GM23338 (cell line): ENCODE measurements around the gene BLOC1S3. TPM values are rescaled to one million over a fixed set of nuclear protein-coding genes. Genes with fewer than 3 reads are reported as not detected.
A peak's percentile ranks its signal among the peaks of the same experiment; 100 is the strongest.

ENCODE experiments used
- ATAC-seq: fragments of 200-7000 bp; cut with Tn5 transposase; 3 replicates; pipeline ENCODE4 v1.9.1; 2020
- DNase-seq: peaks from one replicate; pipeline ENCODE4 v3.0.0-alpha.2; 2015; ENCODE audit warnings: low spot score
- H2AFZ ChIP-seq: fragments of 200-600 bp; sonication (generic); 2 replicates; pipeline ENCODE4 v1.8.0; 2016; ENCODE audit warnings: antibody characterized with exemption, mild to moderate bottlenecking, moderate library complexity
- H3F3A ChIP-seq: fragments of 200-600 bp; sonication (generic); replicated peaks from 2 replicates; pipeline ENCODE4 v1.8.0; 2017; ENCODE audit warnings: antibody characterized with exemption, mixed run types, low read depth
- H3K27ac ChIP-seq: fragments of 200-600 bp; sonication (generic); 2 replicates; pipeline ENCODE4 v1.6.1; 2016; ENCODE audit warnings: low read depth
- H3K27me3 ChIP-seq: fragments of 200-600 bp; sonication (generic); 2 replicates; pipeline ENCODE4 v1.8.0; 2016; ENCODE audit warnings: mild to moderate bottlenecking, mixed run types, moderate library complexity; ENCODE audit not compliant: insufficient read depth
- H3K36me3 ChIP-seq: fragments of 200-600 bp; sonication (generic); 2 replicates; pipeline ENCODE4 v1.8.0; 2016; ENCODE audit warnings: mild to moderate bottlenecking; ENCODE audit not compliant: insufficient read depth
- H3K4me1 ChIP-seq: fragments of 200-600 bp; sonication (generic); 2 replicates; pipeline ENCODE4 v1.8.0; 2016; ENCODE audit warnings: mild to moderate bottlenecking, moderate library complexity; ENCODE audit not compliant: insufficient read depth
- H3K4me2 ChIP-seq: fragments of 200-600 bp; sonication (generic); 2 replicates; pipeline ENCODE4 v1.7.1; 2017; ENCODE audit warnings: mixed run types
- H3K4me3 ChIP-seq: fragments of 200-600 bp; sonication (generic); 2 replicates; pipeline ENCODE4 v1.6.1; 2016; ENCODE audit warnings: mixed run types
- H3K79me2 ChIP-seq: fragments of 200-600 bp; sonication (generic); replicated peaks from 2 replicates; pipeline ENCODE4 v1.8.0; 2017; ENCODE audit warnings: mild to moderate bottlenecking; ENCODE audit not compliant: insufficient read depth
- H3K9me2 ChIP-seq: fragments of 200-600 bp; sonication (generic); 2 replicates; pipeline ENCODE4 v1.8.0; 2017; ENCODE audit not compliant: insufficient read depth
- H4K20me1 ChIP-seq: fragments of 200-600 bp; sonication (generic); replicated peaks from 2 replicates; pipeline ENCODE4 v1.8.0; 2017; ENCODE audit warnings: mild to moderate bottlenecking; ENCODE audit not compliant: insufficient read depth
- H3K27ac Mint-ChIP-seq: 2 replicates; pipeline ENCODE4 v1.8.0; 2020; ENCODE audit warnings: inconsistent platforms, mild to moderate bottlenecking, moderate library complexity, mixed read lengths
- H3K27me3 Mint-ChIP-seq: 3 replicates; pipeline ENCODE4 v1.8.0; 2022; ENCODE audit warnings: low read depth, mild to moderate bottlenecking, moderate library complexity, mixed read lengths, inconsistent platforms; ENCODE audit not compliant: insufficient read depth, poor library complexity
- H3K36me3 Mint-ChIP-seq: 3 replicates; pipeline ENCODE4 v1.8.0; 2021; ENCODE audit warnings: low read depth, mild to moderate bottlenecking, inconsistent platforms, moderate library complexity, mixed read lengths
- H3K4me1 Mint-ChIP-seq: 3 replicates; pipeline ENCODE4 v1.8.0; 2020; ENCODE audit warnings: mild to moderate bottlenecking, inconsistent platforms, mixed read lengths
- H3K4me3 Mint-ChIP-seq: 3 replicates; pipeline ENCODE4 v1.8.0; 2021; ENCODE audit warnings: moderate library complexity, mild to moderate bottlenecking, inconsistent platforms, mixed read lengths
- H3K9me3 Mint-ChIP-seq: 3 replicates; pipeline ENCODE4 v1.8.0; 2020; ENCODE audit warnings: moderate library complexity, mild to moderate bottlenecking, inconsistent platforms, mixed read lengths
- EZH2 ChIP-seq: fragments of 200-600 bp; sonication (generic); IDR thresholded peaks from one replicate; pipeline ENCODE4 v1.8.0; 2017; ENCODE audit warnings: antibody characterized with exemption, mild to moderate bottlenecking, low read depth; ENCODE audit not compliant: unreplicated experiment
- NANOG ChIP-seq: IDR thresholded peaks from 2 replicates; pipeline ENCODE4 v1.6.1; 2016; ENCODE audit warnings: antibody characterized with exemption, borderline replicate concordance
- STAT1 ChIP-seq: IDR thresholded peaks from one replicate; pipeline ENCODE4 v1.6.1; 2016; ENCODE audit warnings: antibody characterized with exemption; ENCODE audit not compliant: unreplicated experiment
- ZNF331 ChIP-seq: fragments of 250-450 bp; sonication (Bioruptor Pico); IDR thresholded peaks from 2 replicates; pipeline ENCODE4 v1.5.0; 2020; ENCODE audit warnings: low read depth, mild to moderate bottlenecking, moderate library complexity
- polyA plus RNA-seq: library from polyadenylated mRNA; unstranded; fragments of >200 nt; fragmentation: Nextera tagmentation; extraction: Ambion mirVana; gene quantifications from 2 replicates; pipeline ENCODE4 v1.2.1, GENCODE V29; 2016
- total RNA-seq: library from RNA; depleted of rRNA; stranded (reverse); fragments of >200 nt; shearing (Covaris generic); gene quantifications from 2 replicates; pipeline ENCODE4 v1.2.3, GENCODE V29; 2014
- TF ChIP-seq, protein P1 (sequence below): fragments of 250-450 bp; sonication (Bioruptor Pico); IDR thresholded peaks from 2 replicates; pipeline ENCODE4 v1.5.0; 2020; ENCODE audit warnings: mild to moderate bottlenecking, moderate library complexity

The BLOC1S3 gene
- total and polyA plus RNA-seq, 2 experiments from 2014 or later = 2.5 to 15.9 TPM

DNA sequence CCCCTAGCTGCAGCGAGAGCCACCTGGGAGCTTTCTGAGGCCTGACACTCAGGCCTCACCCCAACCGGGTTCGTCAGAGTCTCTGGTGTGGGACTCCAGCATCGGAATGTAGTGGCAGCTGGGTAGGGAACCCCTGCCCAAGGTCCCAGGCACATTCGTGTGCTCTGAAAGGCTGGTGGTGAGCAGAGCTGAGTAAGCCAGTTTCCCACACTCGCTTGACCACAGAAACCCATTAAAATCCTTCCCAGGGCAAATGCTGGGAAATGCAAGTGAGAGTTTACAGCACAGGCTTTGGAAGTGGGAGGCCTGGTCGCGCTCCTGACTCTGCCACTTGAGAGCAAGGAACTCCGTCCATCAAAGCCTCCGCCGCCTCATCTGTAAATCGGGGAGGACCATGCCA, 4.8 kb upstream of the BLOC1S3 start (continued):
- TF ChIP-seq, protein P1, sequence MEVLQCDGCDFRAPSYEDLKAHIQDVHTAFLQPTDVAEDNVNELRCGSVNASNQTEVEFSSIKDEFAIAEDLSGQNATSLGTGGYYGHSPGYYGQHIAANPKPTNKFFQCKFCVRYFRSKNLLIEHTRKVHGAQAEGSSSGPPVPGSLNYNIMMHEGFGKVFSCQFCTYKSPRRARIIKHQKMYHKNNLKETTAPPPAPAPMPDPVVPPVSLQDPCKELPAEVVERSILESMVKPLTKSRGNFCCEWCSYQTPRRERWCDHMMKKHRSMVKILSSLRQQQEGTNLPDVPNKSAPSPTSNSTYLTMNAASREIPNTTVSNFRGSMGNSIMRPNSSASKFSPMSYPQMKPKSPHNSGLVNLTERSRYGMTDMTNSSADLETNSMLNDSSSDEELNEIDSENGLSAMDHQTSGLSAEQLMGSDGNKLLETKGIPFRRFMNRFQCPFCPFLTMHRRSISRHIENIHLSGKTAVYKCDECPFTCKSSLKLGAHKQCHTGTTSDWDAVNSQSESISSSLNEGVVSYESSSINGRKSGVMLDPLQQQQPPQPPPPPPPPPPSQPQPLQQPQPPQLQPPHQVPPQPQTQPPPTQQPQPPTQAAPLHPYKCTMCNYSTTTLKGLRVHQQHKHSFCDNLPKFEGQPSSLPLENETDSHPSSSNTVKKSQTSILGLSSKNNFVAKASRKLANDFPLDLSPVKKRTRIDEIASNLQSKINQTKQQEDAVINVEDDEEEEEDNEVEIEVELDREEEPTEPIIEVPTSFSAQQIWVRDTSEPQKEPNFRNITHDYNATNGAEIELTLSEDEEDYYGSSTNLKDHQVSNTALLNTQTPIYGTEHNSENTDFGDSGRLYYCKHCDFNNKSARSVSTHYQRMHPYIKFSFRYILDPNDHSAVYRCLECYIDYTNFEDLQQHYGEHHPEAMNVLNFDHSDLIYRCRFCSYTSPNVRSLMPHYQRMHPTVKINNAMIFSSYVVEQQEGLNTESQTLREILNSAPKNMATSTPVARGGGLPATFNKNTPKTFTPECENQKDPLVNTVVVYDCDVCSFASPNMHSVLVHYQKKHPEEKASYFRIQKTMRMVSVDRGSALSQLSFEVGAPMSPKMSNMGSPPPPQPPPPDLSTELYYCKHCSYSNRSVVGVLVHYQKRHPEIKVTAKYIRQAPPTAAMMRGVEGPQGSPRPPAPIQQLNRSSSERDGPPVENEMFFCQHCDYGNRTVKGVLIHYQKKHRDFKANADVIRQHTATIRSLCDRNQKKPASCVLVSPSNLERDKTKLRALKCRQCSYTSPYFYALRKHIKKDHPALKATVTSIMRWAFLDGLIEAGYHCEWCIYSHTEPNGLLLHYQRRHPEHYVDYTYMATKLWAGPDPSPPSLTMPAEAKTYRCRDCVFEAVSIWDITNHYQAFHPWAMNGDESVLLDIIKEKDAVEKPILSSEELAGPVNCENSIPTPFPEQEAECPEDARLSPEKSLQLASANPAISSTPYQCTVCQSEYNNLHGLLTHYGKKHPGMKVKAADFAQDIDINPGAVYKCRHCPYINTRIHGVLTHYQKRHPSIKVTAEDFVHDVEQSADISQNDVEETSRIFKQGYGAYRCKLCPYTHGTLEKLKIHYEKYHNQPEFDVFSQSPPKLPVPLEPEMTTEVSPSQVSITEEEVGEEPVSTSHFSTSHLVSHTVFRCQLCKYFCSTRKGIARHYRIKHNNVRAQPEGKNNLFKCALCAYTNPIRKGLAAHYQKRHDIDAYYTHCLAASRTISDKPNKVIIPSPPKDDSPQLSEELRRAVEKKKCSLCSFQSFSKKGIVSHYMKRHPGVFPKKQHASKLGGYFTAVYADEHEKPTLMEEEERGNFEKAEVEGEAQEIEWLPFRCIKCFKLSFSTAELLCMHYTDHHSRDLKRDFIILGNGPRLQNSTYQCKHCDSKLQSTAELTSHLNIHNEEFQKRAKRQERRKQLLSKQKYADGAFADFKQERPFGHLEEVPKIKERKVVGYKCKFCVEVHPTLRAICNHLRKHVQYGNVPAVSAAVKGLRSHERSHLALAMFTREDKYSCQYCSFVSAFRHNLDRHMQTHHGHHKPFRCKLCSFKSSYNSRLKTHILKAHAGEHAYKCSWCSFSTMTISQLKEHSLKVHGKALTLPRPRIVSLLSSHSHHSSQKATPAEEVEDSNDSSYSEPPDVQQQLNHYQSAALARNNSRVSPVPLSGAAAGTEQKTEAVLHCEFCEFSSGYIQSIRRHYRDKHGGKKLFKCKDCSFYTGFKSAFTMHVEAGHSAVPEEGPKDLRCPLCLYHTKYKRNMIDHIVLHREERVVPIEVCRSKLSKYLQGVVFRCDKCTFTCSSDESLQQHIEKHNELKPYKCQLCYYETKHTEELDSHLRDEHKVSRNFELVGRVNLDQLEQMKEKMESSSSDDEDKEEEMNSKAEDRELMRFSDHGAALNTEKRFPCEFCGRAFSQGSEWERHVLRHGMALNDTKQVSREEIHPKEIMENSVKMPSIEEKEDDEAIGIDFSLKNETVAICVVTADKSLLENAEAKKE (CRISPR knock-in tag) = no peak
- no peak for TF ChIP-seq STAT1

DNA sequence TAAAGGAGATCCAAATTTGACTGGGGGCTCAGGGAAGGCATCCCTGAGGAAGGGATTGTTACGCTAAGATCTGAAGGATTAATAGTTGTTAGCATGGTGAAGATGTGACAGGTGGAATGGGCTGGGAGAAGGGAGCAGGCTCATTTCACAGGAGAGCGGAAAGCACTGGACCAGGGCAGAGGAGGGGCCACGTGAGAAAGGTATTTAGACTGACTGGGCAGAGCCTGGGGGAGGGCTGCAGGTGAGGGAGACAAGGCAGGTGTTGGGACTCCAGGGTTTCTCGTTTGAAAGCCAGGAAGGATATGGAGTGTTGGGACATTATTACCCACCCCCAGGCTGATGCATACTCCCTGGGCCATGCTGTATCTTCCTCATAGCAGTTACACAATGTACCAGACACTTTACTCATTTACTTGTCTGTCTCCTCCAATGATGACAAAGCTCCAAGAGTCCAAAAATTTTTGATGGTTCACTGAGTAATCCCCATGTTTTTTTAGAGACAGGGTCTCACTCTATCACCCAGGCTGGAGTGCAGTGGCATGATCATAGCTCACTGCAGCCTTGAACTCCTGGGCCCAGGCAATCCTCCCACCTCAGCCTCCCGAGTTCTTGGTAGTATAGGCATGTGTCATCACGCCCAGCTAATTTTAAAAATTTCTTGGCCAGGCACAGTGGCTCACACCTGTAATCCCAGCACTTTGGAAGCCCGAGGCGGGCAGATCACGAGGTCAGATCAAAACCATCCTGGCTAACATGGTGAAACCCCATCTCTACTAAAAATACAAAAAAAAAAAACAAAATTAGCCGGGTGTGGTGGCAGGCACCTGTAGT, 2.9 kb upstream of the BLOC1S3 start:
- Mint-ChIP-seq H3K4me1 (no peaks in the 10 kb centered on the region), H3K27ac (no peak overlapping the region)
- TF ChIP-seq EZH2 (no peak), STAT1 (no peak), NANOG (no peak), ZNF331 (CRISPR knock-in tag) (no peak)
- TF ChIP-seq, protein P1 (CRISPR knock-in tag) = no peak

More for the DNA sequence above, 2.9 kb upstream of the BLOC1S3 start:
- Histone ChIP-seq H4K20me1 (no peaks in the 10 kb centered on the region; the same call in 1 of the 2 replicates), H3F3A (0 out of 2 replicates have a peak, but pooled peaks cover 4% of the 10 kb centered on the region), H3K4me3 (no peak overlapping the region), H3K4me1 (0 out of 2 replicates have a peak, but pooled peaks cover 3% of the 10 kb centered on the region), H3K9me2 (no peaks in the 10 kb centered on the region), H3K27me3 (peaks cover 6% of the 10 kb centered on the region; the same call in 1 of the 2 replicates), H2AFZ (no peak overlapping the region), H3K36me3 (no peaks in the 10 kb centered on the region), H3K79me2 (peaks cover 14% of the 10 kb centered on the region), H3K4me2 (no peak overlapping the region), H3K27ac (no peak overlapping the region)
- H3K4me3 Mint-ChIP-seq = peak overlapping the region; percentile 12; the same call in 2 of the 3 replicates
- no peaks in the 10 kb centered on the region for H3K9me3 Mint-ChIP-seq
- peaks cover 20% of the 10 kb centered on the region for H3K27me3 Mint-ChIP-seq
- ATAC-seq = no peak
- DNase-seq = no peak
- H3K36me3 Mint-ChIP-seq = no peaks in the 10 kb centered on the region; the same call in 2 of the 3 replicates
